Stimulated activated CD4-positive, alpha-beta T cell treated with anti-CD3 and anti-CD28 coated beads, Interleukin-1b, Interleukin-23, amount 100 ng/mL, for 1 hour (primary cell): ENCODE results near the gene RECQL5.
A peak's percentile ranks its signal among the peaks of the same experiment; 100 is the strongest.
"Not testable (repeated sequence)": the region's sequence is repeated elsewhere in the genome, so short reads cannot be mapped to it uniquely, and the experiment has no call there.

Experiments
- DNase-seq, 2 donors: peaks; one replicate each; pipeline ENCODE4 v3.0.0-alpha.2; 2020; ENCODE audit warnings: low read depth in 2 of 2

RECQL5 gene

GRCh38 chr17:75592348-75593020 lies 74.5 kb downstream of the RECQL5 start:
- DNase-seq = no peak

GRCh38 chr17:75591722-75592302 lies 75.1 kb downstream of the RECQL5 start:
- no peak for DNase-seq

- no peak for DNase-seq
Observed at GRCh38 chr17:75590849-75591721, 75.9 kb downstream of the RECQL5 start.

- DNase-seq = no peak
Observed at GRCh38 chr17:75590314-75590761, 76.6 kb downstream of the RECQL5 start.

- no peak for DNase-seq
Observed at GRCh38 chr17:75589919-75590303, 77.0 kb downstream of the RECQL5 start.

- peak; percentile 94 to 99 for DNase-seq
Observed at GRCh38 chr17:75589012-75589918, 77.7 kb downstream of the RECQL5 start.

GRCh38 chr17:75588596-75589011 lies 78.3 kb downstream of the RECQL5 start:
- DNase-seq = no peak

- DNase-seq = peak in 1 of 2 donors; percentile 32
Observed at GRCh38 chr17:75587675-75588595, 79.0 kb downstream of the RECQL5 start, which contains the start of gene MYO15B. Gene MYO15B, plus strand, starts transcription at chr17:75587800. Its CDS starts 258 bp downstream, at chr17:75588058.

GRCh38 chr17:75584849-75585175 lies 82.1 kb downstream of the RECQL5 start:
- DNase-seq = no peak

GRCh38 chr17:75583197-75583596 lies 83.8 kb downstream of the RECQL5 start:
- DNase-seq = not testable (repeated sequence)

- peak in 1 of 2 donors; percentile 15 for DNase-seq
Observed at GRCh38 chr17:75581121-75581725, 85.7 kb downstream of the RECQL5 start.
